Activated T-cell treated with anti-CD3 and anti-CD28 coated beads, Interleukin-2, amount 50 U/mL, for 24 hours (primary cell): Measurements from ENCODE around the gene ZNF518A.

ENCODE experiments used
- DNase-seq: peaks from one replicate; pipeline ENCODE4 v3.0.0-alpha.2; 2020
- H3K27ac Mint-ChIP-seq: 2 replicates; pipeline ENCODE4 v1.8.0; 2020; ENCODE audit warnings: mild to moderate bottlenecking, mixed read lengths
- H3K27me3 Mint-ChIP-seq: 2 replicates; pipeline ENCODE4 v1.8.0; 2020; ENCODE audit warnings: mixed read lengths
- H3K36me3 Mint-ChIP-seq: 2 replicates; pipeline ENCODE4 v1.8.0; 2020; ENCODE audit warnings: low read depth, mixed read lengths
- H3K4me1 Mint-ChIP-seq: 2 replicates; pipeline ENCODE4 v1.8.0; 2020; ENCODE audit warnings: low read depth, mixed read lengths
- H3K4me3 Mint-ChIP-seq: 2 replicates; pipeline ENCODE4 v1.8.0; 2020; ENCODE audit warnings: mild to moderate bottlenecking, moderate library complexity, mixed read lengths
- H3K9me3 Mint-ChIP-seq: 2 replicates; pipeline ENCODE4 v1.8.0; 2020; ENCODE audit warnings: mixed read lengths

ZNF518A gene, protein sequence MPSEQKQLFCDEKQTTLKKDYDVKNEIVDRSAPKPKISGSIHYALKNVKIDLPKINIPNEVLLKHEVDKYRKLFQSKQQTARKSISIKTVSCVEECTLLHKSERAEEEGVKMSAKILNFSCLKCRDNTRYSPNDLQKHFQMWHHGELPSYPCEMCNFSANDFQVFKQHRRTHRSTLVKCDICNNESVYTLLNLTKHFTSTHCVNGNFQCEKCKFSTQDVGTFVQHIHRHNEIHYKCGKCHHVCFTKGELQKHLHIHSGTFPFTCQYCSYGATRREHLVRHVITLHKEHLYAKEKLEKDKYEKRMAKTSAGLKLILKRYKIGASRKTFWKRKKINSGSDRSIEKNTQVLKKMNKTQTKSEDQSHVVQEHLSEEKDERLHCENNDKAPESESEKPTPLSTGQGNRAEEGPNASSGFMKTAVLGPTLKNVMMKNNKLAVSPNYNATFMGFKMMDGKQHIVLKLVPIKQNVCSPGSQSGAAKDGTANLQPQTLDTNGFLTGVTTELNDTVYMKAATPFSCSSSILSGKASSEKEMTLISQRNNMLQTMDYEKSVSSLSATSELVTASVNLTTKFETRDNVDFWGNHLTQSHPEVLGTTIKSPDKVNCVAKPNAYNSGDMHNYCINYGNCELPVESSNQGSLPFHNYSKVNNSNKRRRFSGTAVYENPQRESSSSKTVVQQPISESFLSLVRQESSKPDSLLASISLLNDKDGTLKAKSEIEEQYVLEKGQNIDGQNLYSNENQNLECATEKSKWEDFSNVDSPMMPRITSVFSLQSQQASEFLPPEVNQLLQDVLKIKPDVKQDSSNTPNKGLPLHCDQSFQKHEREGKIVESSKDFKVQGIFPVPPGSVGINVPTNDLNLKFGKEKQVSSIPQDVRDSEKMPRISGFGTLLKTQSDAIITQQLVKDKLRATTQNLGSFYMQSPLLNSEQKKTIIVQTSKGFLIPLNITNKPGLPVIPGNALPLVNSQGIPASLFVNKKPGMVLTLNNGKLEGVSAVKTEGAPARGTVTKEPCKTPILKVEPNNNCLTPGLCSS (N-terminal part only)

DNA sequence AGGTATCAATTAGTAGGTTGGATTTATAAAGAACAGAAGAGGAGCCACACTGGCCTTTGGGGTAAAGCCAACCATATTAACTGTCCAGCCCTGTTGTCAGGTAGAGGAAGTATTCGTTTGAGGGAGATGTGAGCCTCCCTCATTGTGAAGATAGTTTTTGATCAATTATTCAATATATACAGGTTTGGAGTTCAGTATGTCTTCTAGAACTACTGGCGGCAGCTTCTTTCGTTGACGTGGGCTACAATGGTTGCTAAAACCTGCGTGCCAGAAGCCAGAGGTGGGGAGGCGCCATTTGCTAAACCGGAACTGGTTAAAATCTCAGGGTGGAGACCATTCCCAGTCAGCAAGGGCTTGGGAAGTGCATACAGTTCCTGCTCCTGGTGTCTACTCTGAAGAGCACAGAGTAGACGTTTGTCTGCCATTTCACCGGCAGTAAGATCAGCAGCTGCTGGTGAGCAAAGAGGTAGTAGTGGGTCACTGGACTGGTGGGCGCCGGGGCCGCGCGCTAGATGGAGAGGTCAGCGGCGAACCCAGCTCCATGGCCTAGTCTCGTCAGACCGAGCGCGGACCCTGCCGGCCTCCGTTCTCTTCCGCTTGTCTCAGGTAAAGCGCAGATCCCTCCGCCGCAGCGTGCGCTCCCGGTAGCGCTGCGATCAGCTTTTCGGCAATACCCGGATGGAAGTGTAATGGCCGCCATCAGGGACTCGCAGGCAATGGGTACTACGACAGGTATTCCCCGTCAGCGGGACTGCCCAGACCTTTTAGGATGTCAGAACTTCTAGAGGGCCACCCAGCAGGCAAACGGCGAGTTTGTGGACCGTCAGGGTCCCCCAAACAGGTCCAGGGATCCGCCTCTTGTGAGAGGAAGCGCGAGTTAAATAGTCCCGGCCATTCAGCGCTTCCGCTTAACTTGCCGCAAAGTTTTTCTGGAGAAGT is at the start of gene ZNF518A:
ZNF518A (plus strand) TSS at position 911 of the 939 bp plus-strand sequence. CDS start 26,026 bp downstream, outside the sequence.
- Mint-ChIP-seq H3K9me3 (peaks cover 2% of the 10 kb centered on the region), H3K27ac (peak within 1 kb of the TSS; percentile 99), H3K4me3 (peak within 1 kb of the TSS; percentile 95), H3K4me1 (peaks cover 22% of the 10 kb centered on the region), H3K27me3 (peaks cover 40% of the 10 kb centered on the region), H3K36me3 (peaks cover 42% of the 10 kb centered on the region)
- DNase-seq: peak; percentile 95

DNA sequence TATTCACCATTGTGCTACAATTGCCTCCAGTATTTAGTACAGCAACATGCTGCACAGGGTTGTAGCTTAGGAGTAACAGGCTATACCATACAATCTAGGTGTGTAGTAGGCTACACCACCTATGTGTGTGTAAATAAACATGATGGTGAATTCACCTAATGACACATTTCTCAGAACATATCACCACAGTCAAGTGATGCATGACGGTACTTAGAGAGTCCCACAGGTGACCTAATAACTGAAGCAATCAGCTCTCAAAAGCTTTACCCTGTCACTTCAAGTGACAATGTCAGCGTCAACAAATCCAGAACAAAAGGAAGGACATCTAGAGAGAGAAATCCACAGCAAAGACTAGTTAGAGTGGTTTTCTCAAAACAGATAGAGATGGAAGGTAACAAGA is 47.9 kb upstream of the ZNF518A start:
- Mint-ChIP-seq H3K4me3 (no peak overlapping the region), H3K4me1 (no peaks in the 10 kb centered on the region), H3K36me3 (peaks cover 12% of the 10 kb centered on the region), H3K27me3 (no peaks in the 10 kb centered on the region), H3K9me3 (no peaks in the 10 kb centered on the region), H3K27ac (no peak overlapping the region)
- DNase-seq: no peak

DNA sequence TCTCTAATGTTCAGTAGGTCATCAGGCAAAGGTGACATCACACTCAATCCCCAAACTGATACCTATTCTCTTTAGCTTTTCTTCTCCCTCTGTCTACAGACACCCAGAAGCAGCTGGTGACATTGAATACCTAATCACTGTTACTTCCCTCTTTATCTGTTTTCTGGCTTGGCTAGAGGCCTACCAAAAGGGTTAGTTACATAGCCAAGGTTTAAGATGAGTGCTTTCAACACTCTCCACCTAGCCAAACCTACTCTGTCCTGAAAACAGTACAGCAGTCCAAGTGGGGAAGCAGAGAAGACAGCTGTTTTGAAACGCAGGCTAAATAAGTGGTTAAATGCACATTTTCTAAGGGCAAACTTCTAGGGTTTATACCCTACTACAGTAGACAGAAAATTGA is 47.3 kb upstream of the ZNF518A start:
- H3K36me3 Mint-ChIP-seq: peaks cover 18% of the 10 kb centered on the region
- H3K4me3 Mint-ChIP-seq: no peak overlapping the region
- H3K27ac Mint-ChIP-seq: no peak overlapping the region
- no peak for DNase-seq
- H3K4me1 Mint-ChIP-seq: no peaks in the 10 kb centered on the region
- no peaks in the 10 kb centered on the region for H3K27me3 Mint-ChIP-seq
- no peaks in the 10 kb centered on the region for H3K9me3 Mint-ChIP-seq

DNA sequence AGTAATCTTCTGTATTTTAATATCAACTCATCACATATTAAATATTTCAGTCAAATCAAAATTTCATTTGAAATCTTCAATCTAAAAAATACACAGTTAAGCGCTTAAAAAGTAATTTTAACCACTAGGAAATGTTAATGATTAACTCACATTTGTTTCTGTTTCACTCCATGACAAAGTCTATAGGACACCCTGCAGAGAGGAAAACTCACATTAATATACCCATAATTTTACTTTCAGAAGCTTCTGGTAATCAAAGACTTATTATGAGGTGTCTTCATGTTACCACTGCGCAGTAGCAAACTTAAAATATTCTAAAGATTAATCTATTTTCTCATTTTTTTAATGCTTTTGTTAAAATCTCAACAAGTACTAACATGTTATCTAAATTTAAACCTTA is 41.0 kb upstream of the ZNF518A start:
- no peak overlapping the region for H3K27ac Mint-ChIP-seq
- peak overlapping the region; percentile 89 for H3K4me3 Mint-ChIP-seq

DNA sequence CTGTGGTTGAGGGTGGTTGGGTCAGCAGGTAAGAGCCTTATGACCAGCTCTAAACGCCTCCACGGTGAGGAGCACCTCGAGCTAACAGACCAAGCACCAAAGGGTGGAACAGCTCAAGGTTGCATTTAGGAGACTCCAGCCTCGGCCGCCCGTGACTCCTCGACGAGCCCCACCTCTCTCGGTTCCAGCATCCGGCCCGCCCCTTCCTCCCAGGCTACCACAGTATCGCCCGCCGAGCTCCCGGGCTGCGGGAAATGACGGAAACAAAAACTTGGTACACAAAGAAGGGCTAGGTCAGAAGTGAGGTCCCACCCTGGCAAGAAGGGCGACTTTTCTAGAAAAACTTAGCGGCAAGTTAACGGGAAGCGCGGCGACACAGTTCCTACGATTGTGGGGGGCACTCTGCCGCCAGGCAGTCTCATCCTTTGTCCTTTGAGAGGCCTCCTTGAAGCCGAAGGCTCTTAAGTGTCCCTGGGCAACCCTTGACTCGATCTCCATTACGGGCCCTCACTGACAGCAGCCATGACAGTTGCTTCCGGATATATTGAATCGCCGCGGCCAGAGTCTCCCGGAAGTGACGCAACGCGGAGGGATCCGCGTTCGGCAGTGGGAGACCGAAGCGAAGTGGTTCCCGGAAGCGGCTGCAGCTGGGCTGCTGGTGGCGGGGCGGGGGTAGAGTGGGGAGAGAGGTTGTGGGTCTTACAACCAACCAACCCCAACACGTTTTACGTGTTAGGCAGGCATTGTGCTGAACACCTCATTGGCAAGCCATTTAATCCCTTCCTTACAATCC is 40.2 kb upstream of the ZNF518A start:
- H3K9me3 Mint-ChIP-seq: peaks cover 3% of the 10 kb centered on the region
- peak overlapping the region; percentile 99 for H3K27ac Mint-ChIP-seq
- peaks cover 27% of the 10 kb centered on the region for H3K27me3 Mint-ChIP-seq
- peaks cover 16% of the 10 kb centered on the region for H3K4me1 Mint-ChIP-seq
- peak overlapping the region; percentile 89 for H3K4me3 Mint-ChIP-seq
- peak; percentile 94 for DNase-seq
- peaks cover 25% of the 10 kb centered on the region for H3K36me3 Mint-ChIP-seq

More for the DNA sequence above, 41.0 kb upstream of the ZNF518A start:
- Mint-ChIP-seq H3K36me3 (peaks cover 27% of the 10 kb centered on the region), H3K9me3 (peaks cover 3% of the 10 kb centered on the region), H3K4me1 (peaks cover 16% of the 10 kb centered on the region), H3K27me3 (peaks cover 21% of the 10 kb centered on the region)
- no peak for DNase-seq

DNA sequence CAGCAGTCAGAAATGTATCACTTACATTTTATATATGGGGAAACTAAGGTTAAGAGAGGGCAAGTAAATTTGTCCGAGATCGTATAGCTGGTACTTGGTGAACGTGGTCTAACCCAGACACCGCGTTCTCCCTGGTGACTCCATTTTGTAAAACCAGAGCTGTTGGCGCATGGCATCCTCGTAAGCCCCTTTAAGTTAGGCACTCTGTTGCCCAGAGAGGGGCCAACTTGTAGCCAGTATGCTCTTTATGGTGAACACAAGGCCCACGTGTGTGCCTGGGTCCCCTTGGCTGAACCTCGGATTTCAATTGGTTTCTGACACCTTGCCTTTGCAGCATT is 39.7 kb upstream of the ZNF518A start:
- H3K4me3 Mint-ChIP-seq: peak overlapping the region; percentile 89
- H3K36me3 Mint-ChIP-seq: peaks cover 25% of the 10 kb centered on the region
- H3K27ac Mint-ChIP-seq: peak overlapping the region; percentile 99
- H3K9me3 Mint-ChIP-seq: peaks cover 3% of the 10 kb centered on the region
- no peak for DNase-seq
- H3K27me3 Mint-ChIP-seq: peaks cover 32% of the 10 kb centered on the region
- peaks cover 16% of the 10 kb centered on the region for H3K4me1 Mint-ChIP-seq

DNA sequence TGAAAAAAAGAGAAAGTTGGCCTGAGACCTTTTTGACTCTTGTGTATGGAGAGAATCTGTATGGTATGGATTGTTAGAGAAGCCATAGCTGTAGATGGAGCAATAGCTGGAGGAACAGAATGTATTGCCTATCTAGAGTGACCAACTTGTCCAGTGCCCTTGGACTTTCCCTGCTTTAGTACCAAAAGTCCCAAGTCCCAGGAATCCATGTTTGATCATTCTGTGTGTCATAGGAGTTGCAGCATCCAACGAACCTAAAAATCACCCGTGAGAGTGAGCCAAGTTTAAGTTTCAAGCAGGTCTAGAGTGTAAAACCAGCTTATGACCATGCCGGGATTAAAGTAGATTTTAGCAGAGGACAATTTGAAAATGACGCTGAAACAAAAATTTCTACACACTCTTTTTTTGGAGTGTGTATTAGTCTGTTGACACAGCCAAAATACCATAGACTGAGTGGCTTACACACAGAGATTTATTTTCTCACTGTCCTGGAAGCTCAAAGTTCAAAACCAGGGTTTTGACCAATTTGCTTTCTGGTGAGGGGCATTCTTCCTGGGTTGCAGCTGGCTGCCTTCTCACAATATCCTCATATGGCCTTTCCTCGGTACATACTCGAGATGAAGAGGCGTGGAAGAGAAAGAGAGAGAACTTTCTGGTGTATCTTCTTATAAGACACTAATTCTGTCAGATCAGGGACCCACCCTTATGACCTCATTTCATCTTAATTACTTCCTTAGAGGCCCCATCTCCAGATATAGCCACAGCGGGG is 36.9 kb upstream of the ZNF518A start:
- Mint-ChIP-seq H3K9me3 (peaks cover 5% of the 10 kb centered on the region), H3K27ac (no peak overlapping the region), H3K4me1 (peaks cover 16% of the 10 kb centered on the region), H3K36me3 (peaks cover 14% of the 10 kb centered on the region), H3K27me3 (peaks cover 57% of the 10 kb centered on the region), H3K4me3 (no peak overlapping the region)
- DNase-seq: no peak

DNA sequence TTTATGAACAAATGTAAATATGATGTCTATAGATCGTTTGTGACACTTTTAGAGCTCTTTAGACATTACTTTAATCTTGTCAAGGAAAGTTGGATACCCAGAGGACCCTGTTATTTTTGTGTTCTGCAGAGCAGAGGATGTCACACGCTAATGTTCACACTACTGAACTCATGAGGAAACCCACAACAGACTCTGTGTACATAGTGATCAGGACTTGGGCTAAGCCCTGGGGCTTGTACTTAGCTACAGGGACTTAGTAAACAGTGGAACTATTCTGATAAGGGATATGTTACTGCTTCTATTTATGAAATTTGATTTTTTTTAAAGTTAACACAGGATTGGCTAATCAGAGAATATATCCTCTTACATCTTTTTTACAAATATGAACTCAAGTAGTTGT is 36.1 kb upstream of the ZNF518A start:
- no peak overlapping the region for H3K4me3 Mint-ChIP-seq
- peaks cover 5% of the 10 kb centered on the region for H3K9me3 Mint-ChIP-seq
- peaks cover 61% of the 10 kb centered on the region for H3K27me3 Mint-ChIP-seq
- H3K36me3 Mint-ChIP-seq: peaks cover 12% of the 10 kb centered on the region
- no peak overlapping the region for H3K27ac Mint-ChIP-seq
- DNase-seq: no peak
- peaks cover 16% of the 10 kb centered on the region for H3K4me1 Mint-ChIP-seq

DNA sequence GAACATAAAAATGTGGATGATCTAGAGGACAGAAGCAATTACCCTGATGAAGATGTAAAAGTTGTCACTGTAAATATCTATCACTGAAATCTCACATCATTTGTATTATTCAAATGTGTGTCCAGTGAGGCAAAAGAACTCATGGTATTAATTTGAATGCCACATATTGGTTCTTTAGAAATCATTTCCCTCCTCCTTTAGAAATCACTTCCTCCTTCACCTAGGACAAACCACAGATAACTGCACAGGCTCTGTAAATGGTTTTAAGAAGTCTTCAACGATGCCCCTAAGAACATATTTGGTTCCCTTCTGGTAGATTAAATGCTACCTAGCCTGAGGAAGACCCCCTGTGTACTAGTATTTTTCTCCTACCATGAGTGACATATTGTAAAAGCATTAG is 33.1 kb upstream of the ZNF518A start:
- DNase-seq: no peak
- Mint-ChIP-seq H3K36me3 (no peaks in the 10 kb centered on the region), H3K27ac (no peak overlapping the region), H3K27me3 (peaks cover 87% of the 10 kb centered on the region), H3K4me1 (no peaks in the 10 kb centered on the region), H3K4me3 (no peak overlapping the region), H3K9me3 (peaks cover 2% of the 10 kb centered on the region)

DNA sequence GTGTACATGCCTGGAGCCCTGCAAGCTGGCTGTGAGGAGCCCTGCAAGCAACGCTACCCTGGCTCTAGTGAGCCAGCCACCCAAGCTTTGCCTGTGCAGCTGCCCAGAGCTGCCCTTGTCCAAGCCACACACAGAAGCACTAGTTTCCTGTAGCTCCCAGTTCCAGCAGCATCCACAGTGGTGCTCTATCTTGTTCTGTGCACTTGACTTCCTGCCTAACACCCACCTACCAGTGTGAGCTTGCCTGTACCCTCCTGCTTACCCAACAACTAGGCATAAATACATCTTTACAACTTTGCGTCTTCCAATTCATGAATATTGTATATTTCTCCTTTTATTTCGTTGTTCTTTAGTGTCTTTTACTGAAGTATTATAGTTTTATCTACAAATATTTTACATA is 32.2 kb upstream of the ZNF518A start:
- H3K36me3 Mint-ChIP-seq: no peaks in the 10 kb centered on the region
- no peak overlapping the region for H3K4me3 Mint-ChIP-seq
- no peak for DNase-seq

DNA sequence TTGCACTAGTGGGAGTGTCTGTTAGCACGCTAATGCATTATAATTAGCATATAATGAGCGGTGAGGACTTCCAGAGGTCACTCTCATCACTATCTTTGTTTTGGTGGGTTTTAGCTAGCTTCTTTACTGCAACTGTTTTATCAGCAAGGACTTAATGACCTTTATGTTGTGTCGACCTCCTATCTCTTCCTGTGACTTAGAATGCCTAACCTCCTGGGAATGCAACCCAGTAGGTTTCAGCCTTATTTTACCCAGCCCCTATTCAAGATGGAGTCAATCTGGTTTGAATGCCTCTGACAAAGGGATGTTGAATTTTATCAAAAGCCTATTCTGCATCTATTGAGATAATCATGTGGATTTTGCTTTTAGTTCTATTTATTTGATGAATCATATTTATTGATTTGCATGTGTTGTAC is 22.5 kb upstream of the ZNF518A start:
- no peaks in the 10 kb centered on the region for H3K36me3 Mint-ChIP-seq
- peaks cover 6% of the 10 kb centered on the region for H3K9me3 Mint-ChIP-seq
- H3K4me1 Mint-ChIP-seq: no peaks in the 10 kb centered on the region
- H3K27me3 Mint-ChIP-seq: peaks cover 76% of the 10 kb centered on the region
- H3K4me3 Mint-ChIP-seq: no peak overlapping the region
- DNase-seq: no peak
- no peak overlapping the region for H3K27ac Mint-ChIP-seq

More for the DNA sequence above, 32.2 kb upstream of the ZNF518A start:
- peaks cover 2% of the 10 kb centered on the region for H3K9me3 Mint-ChIP-seq
- peaks cover 84% of the 10 kb centered on the region for H3K27me3 Mint-ChIP-seq
- H3K4me1 Mint-ChIP-seq: no peaks in the 10 kb centered on the region
- H3K27ac Mint-ChIP-seq: no peak overlapping the region

DNA sequence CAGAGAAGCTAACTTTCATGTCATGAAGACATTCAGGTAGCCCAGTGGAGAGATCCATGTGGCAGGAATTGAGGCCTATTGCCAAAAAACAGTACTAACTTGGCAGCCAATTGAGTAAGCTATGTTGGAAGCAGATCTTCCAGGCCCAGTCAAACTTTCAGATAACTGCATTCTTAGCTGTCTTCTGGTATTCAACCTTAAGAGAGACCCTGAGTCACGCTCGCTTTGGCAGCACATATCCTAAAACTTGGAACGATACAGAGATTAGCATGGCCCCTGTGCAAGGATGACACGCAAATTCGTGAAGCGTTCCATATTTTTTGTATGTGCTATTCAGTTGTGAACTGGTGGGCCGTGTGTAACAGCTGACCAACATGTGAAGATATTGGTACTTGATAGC is 17.6 kb upstream of the ZNF518A start:
- peaks cover 6% of the 10 kb centered on the region for H3K9me3 Mint-ChIP-seq
- no peak overlapping the region for H3K4me3 Mint-ChIP-seq
- peaks cover 77% of the 10 kb centered on the region for H3K27me3 Mint-ChIP-seq
- no peaks in the 10 kb centered on the region for H3K4me1 Mint-ChIP-seq
- no peaks in the 10 kb centered on the region for H3K36me3 Mint-ChIP-seq
- H3K27ac Mint-ChIP-seq: no peak overlapping the region
- DNase-seq: no peak
